ENCODE measurements around the gene ZBTB8OS.

DNA sequence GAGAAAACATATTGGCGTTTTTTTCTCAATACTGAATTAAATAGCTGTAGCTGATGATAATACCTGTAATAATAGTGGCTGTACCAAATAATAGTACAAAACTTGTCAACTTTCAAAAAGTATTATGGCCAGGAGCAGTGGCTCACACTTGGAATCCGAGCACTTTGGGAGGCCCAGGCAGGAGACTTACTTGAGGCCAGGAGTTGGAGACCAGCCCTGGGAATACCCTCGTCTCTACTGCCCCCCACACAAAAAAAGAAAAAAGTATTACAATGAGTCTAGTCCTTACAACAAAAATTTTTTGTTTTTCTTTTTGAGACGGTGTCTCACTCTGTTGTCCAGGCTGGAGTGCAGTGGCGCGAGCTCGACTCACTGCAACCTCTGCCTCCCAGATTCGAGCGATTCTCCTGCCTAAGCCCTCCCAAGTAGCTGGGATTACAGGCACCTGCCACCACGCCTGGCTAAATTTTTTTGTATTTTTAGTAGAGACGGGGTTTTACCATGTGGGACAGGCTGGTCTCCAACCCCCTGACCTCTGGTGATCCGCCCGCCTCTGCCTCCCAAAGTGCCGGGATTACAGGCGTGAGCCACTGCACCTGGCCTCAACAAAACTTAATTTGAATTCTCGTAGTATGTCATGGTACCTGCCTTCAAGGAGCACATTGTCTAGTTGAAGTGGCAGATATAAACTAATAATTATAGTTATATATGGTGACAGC is 2.1 kb upstream of the ZBTB8OS start:
- no peak for TF ChIP-seq CTCF (IDR thresholded peaks at IDR 0.05; ENCODE audit: insufficient read depth, low read length)
- no peak for TF ChIP-seq POLR2AphosphoS5 (IDR thresholded peaks at IDR 0.05; ENCODE audit: low read depth)
- no peak for TF ChIP-seq REST (IDR thresholded peaks at IDR 0.05; ENCODE audit: insufficient replicate concordance, low read depth)
- no peak for TF ChIP-seq GABPA (IDR thresholded peaks at IDR 0.05; ENCODE audit: low read depth)

All from HL-60 (cell line).